ENCODE measurements around the gene CKMT1B. TPM values are rescaled to one million over a fixed set of nuclear protein-coding genes. Genes with fewer than 3 reads are reported as not detected.
"Not testable (repeated sequence)": the region's sequence is repeated elsewhere in the genome, so short reads cannot be mapped to it uniquely, and the experiment has no call there.

The CKMT1B gene
- total and polyA plus RNA-seq, 10 of the 15 experiments (the other 5 are each of a cell fraction or from before 2014, with no cell fraction given): 0.07 to 0.35 (median 0.21) TPM; not detected in 3

- ATAC-seq (peak; percentile 40; the same call in 2 of the 3 replicates), FAIRE-seq (peak; percentile 54)
- H2AFZ ChIP-seq (ENCODE audit: control insufficient read depth, low read depth, low read length); CTCF ChIA-PET; H3K36me3 ChIP-seq (ENCODE audit: control insufficient read depth in 2 of 2, insufficient read depth in 2 of 2, low read length in 1 of 2); H4K20me1 ChIP-seq (ENCODE audit: control insufficient read depth, insufficient read depth); H3K9ac ChIP-seq (ENCODE audit: control insufficient read depth, insufficient read depth, low read length); H3K9me3 ChIP-seq (replicated peaks; ENCODE audit: control insufficient read depth, insufficient read depth, low read length); POLR2A ChIA-PET; BruUV-seq (replicated peaks); H3K4me3 ChIP-seq; intact Hi-C loops (cut with micrococcal nuclease; ENCODE audit: unreplicated experiment); in situ Hi-C loops (cut with MboI); H3K4me2 ChIP-seq (ENCODE audit: control insufficient read depth, insufficient read depth); H3K4me1 ChIP-seq (ENCODE audit: control insufficient read depth, insufficient read depth, low read length); H3K79me2 ChIP-seq (ENCODE audit: control insufficient read depth, insufficient read depth, low read length); RAD21 ChIA-PET (ENCODE audit: unreplicated experiment); H3K27me3 ChIP-seq (replicated peaks in 1 of 2; ENCODE audit: control insufficient read depth in 2 of 2, insufficient read depth in 2 of 2, low read length in 1 of 2); H3K27ac ChIP-seq (ENCODE audit: control insufficient read depth, insufficient read depth); SMC1A ChIA-PET (ENCODE audit: uncharacterized antibody, unreplicated experiment); DNase-seq (ENCODE audit: low read depth, low spot score): not testable (repeated sequence)
- no CpG with 5 or more reads among the region's 3 CpGs for WGBS (ENCODE audit: insufficient coverage, insufficient replicate concordance, low lambda C conversion rate, missing lambda C conversion rate)
Observed at GRCh38 chr15:43562753-43563152, 31.1 kb upstream of the CKMT1B start.

GRCh38 chr15:43563793-43564192 is 30.0 kb upstream of the CKMT1B start:
- no CpG with 5 or more reads among the region's 8 CpGs for WGBS (ENCODE audit: insufficient coverage, insufficient replicate concordance, low lambda C conversion rate, missing lambda C conversion rate)
- H4K20me1 ChIP-seq (ENCODE audit: control insufficient read depth, insufficient read depth); ATAC-seq; SMC1A ChIA-PET (ENCODE audit: uncharacterized antibody, unreplicated experiment); FAIRE-seq; POLR2A ChIA-PET; BruUV-seq (replicated peaks); H3K9ac ChIP-seq (ENCODE audit: control insufficient read depth, insufficient read depth, low read length); RAD21 ChIA-PET (ENCODE audit: unreplicated experiment); in situ Hi-C loops (cut with MboI); CTCF ChIA-PET; H3K4me3 ChIP-seq; H3K79me2 ChIP-seq (ENCODE audit: control insufficient read depth, insufficient read depth, low read length); H3K4me2 ChIP-seq (ENCODE audit: control insufficient read depth, insufficient read depth); H2AFZ ChIP-seq (ENCODE audit: control insufficient read depth, low read depth, low read length); H3K36me3 ChIP-seq (ENCODE audit: control insufficient read depth in 2 of 2, insufficient read depth in 2 of 2, low read length in 1 of 2); H3K9me3 ChIP-seq (replicated peaks; ENCODE audit: control insufficient read depth, insufficient read depth, low read length); intact Hi-C loops (cut with micrococcal nuclease; ENCODE audit: unreplicated experiment); H3K4me1 ChIP-seq (ENCODE audit: control insufficient read depth, insufficient read depth, low read length); H3K27ac ChIP-seq (ENCODE audit: control insufficient read depth, insufficient read depth); H3K27me3 ChIP-seq (replicated peaks in 1 of 2; ENCODE audit: control insufficient read depth in 2 of 2, insufficient read depth in 2 of 2, low read length in 1 of 2); DNase-seq (ENCODE audit: low read depth, low spot score): not testable (repeated sequence)

- CTCF ChIA-PET; H3K27ac ChIP-seq (ENCODE audit: control insufficient read depth, insufficient read depth); H3K9ac ChIP-seq (ENCODE audit: control insufficient read depth, insufficient read depth, low read length); H3K4me2 ChIP-seq (ENCODE audit: control insufficient read depth, insufficient read depth); ATAC-seq; H3K79me2 ChIP-seq (ENCODE audit: control insufficient read depth, insufficient read depth, low read length); POLR2A ChIA-PET; intact Hi-C loops (cut with micrococcal nuclease; ENCODE audit: unreplicated experiment); SMC1A ChIA-PET (ENCODE audit: uncharacterized antibody, unreplicated experiment); H3K36me3 ChIP-seq (ENCODE audit: control insufficient read depth in 2 of 2, insufficient read depth in 2 of 2, low read length in 1 of 2); DNase-seq (ENCODE audit: low read depth, low spot score); H3K4me1 ChIP-seq (ENCODE audit: control insufficient read depth, insufficient read depth, low read length); H2AFZ ChIP-seq (ENCODE audit: control insufficient read depth, low read depth, low read length); FAIRE-seq; in situ Hi-C loops (cut with MboI); H4K20me1 ChIP-seq (ENCODE audit: control insufficient read depth, insufficient read depth); H3K27me3 ChIP-seq (replicated peaks in 1 of 2; ENCODE audit: control insufficient read depth in 2 of 2, insufficient read depth in 2 of 2, low read length in 1 of 2); BruUV-seq (replicated peaks); H3K4me3 ChIP-seq; H3K9me3 ChIP-seq (replicated peaks; ENCODE audit: control insufficient read depth, insufficient read depth, low read length); RAD21 ChIA-PET (ENCODE audit: unreplicated experiment): not testable (repeated sequence)
- no CpG with 5 or more reads among the region's 2 CpGs for WGBS (ENCODE audit: insufficient coverage, insufficient replicate concordance, low lambda C conversion rate, missing lambda C conversion rate)
Observed at GRCh38 chr15:43566615-43567014, 27.2 kb upstream of the CKMT1B start.

- ATAC-seq; POLR2A ChIA-PET; DNase-seq (ENCODE audit: low read depth, low spot score); H3K9ac ChIP-seq (ENCODE audit: control insufficient read depth, insufficient read depth, low read length); H3K4me2 ChIP-seq (ENCODE audit: control insufficient read depth, insufficient read depth); BruUV-seq (replicated peaks); CTCF ChIA-PET; H3K4me3 ChIP-seq; H4K20me1 ChIP-seq (ENCODE audit: control insufficient read depth, insufficient read depth); H2AFZ ChIP-seq (ENCODE audit: control insufficient read depth, low read depth, low read length); H3K79me2 ChIP-seq (ENCODE audit: control insufficient read depth, insufficient read depth, low read length); H3K27me3 ChIP-seq (replicated peaks in 1 of 2; ENCODE audit: control insufficient read depth in 2 of 2, insufficient read depth in 2 of 2, low read length in 1 of 2); in situ Hi-C loops (cut with MboI); intact Hi-C loops (cut with micrococcal nuclease; ENCODE audit: unreplicated experiment); RAD21 ChIA-PET (ENCODE audit: unreplicated experiment); H3K9me3 ChIP-seq (replicated peaks; ENCODE audit: control insufficient read depth, insufficient read depth, low read length); H3K36me3 ChIP-seq (ENCODE audit: control insufficient read depth in 2 of 2, insufficient read depth in 2 of 2, low read length in 1 of 2); H3K27ac ChIP-seq (ENCODE audit: control insufficient read depth, insufficient read depth); SMC1A ChIA-PET (ENCODE audit: uncharacterized antibody, unreplicated experiment); H3K4me1 ChIP-seq (ENCODE audit: control insufficient read depth, insufficient read depth, low read length): not testable (repeated sequence)
- peak; percentile 27 for FAIRE-seq
- WGBS (ENCODE audit: insufficient coverage, insufficient replicate concordance, low lambda C conversion rate, missing lambda C conversion rate): no CpG with 5 or more reads among the region's 1 CpG
Observed at GRCh38 chr15:43574607-43575006, 19.2 kb upstream of the CKMT1B start.
